Measurements from ENCODE around the gene BHLHA15. TPM values are rescaled to one million over a fixed set of nuclear protein-coding genes. Genes with fewer than 3 reads are reported as not detected.

BHLHA15 gene
- total RNA-seq, 1 donor from 2014 or later: 0.57 TPM

GRCh38 chr7:98213296-98213887 lies 2.2 kb downstream of the BHLHA15 start:
- no peak overlapping the region for H3K27ac Mint-ChIP-seq
- no peak for TF ChIP-seq CTCF (IDR thresholded peaks at IDR 0.05; ENCODE audit: unreplicated experiment)
- peaks cover 12% of the 10 kb centered on the region for H3K4me1 Mint-ChIP-seq (ENCODE audit: low read depth)
- no peak for DNase-seq (ENCODE audit: low spot score, unreplicated experiment)
- H3K36me3 Mint-ChIP-seq (ENCODE audit: insufficient read depth): peaks cover 3% of the 10 kb centered on the region
- H3K4me3 Mint-ChIP-seq (ENCODE audit: low read depth): no peak overlapping the region
- peaks cover 1% of the 10 kb centered on the region for H3K9me3 Mint-ChIP-seq (ENCODE audit: low read depth)
- no peaks in the 10 kb centered on the region for H3K27me3 Mint-ChIP-seq

DNA sequence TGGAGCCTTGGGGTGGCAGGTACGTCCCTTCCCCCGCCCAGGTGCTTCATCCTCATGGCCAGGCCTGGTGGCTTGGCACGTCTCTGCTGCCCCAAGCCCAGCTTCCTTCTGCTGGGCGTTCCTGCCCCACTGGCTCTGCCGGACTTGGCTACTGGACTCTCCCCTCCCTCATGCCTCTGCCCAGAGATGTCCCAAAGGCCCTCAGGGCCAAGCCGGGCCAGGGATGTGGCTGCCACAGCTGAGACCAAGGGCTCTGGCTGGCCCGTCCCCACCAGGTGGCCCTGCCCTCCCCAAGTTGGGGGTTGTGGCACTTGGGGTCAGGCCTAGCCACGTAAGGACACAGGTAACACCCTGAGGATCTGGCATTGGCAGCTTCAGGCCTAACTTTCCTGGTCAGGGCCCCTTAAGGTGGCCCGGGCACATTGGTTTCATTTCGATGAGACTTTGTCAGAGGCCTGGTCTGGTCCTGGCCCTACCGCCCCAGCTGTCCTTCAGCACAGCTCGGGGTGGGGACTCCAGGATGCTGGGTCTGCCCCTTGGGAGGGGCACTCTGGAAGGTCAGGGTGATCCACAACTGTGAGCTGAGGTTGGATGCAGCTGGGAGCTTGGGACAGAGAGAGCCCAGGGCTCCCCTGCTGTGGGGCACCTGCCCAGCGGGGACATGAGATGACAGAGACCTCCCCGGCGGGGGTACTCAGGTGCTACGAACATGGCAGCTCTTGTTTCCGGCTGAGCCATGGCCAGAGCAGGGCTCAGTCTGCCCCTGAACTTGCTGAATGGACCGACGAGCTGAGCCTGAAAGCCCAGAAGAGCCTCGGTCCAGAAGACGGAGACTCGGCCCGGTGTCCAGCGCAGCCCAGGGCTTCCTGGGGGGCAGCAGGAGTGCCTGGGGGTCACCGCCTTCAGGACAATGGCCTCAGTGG lies 2.9 kb downstream of the BHLHA15 start:
- DNase-seq (ENCODE audit: low spot score, unreplicated experiment): no peak
- Mint-ChIP-seq H3K36me3 (ENCODE audit: insufficient read depth) (peaks cover 6% of the 10 kb centered on the region), H3K27me3 (no peaks in the 10 kb centered on the region), H3K9me3 (ENCODE audit: low read depth) (peaks cover 3% of the 10 kb centered on the region), H3K27ac (no peak overlapping the region), H3K4me3 (ENCODE audit: low read depth) (no peak overlapping the region), H3K4me1 (ENCODE audit: low read depth) (peaks cover 18% of the 10 kb centered on the region)
- no peak for TF ChIP-seq CTCF (IDR thresholded peaks at IDR 0.05; ENCODE audit: unreplicated experiment)

GRCh38 chr7:98214811-98215321 lies 3.6 kb downstream of the BHLHA15 start:
- H3K27ac Mint-ChIP-seq: no peak overlapping the region
- peaks cover 9% of the 10 kb centered on the region for H3K36me3 Mint-ChIP-seq (ENCODE audit: insufficient read depth)
- H3K27me3 Mint-ChIP-seq: no peaks in the 10 kb centered on the region
- H3K4me1 Mint-ChIP-seq (ENCODE audit: low read depth): peaks cover 18% of the 10 kb centered on the region
- no peak for TF ChIP-seq CTCF (IDR thresholded peaks at IDR 0.05; ENCODE audit: unreplicated experiment)
- peaks cover 3% of the 10 kb centered on the region for H3K9me3 Mint-ChIP-seq (ENCODE audit: low read depth)
- DNase-seq (ENCODE audit: low spot score, unreplicated experiment): no peak
- H3K4me3 Mint-ChIP-seq (ENCODE audit: low read depth): no peak overlapping the region

- H3K36me3 Mint-ChIP-seq (ENCODE audit: insufficient read depth): peaks cover 9% of the 10 kb centered on the region
- no peak overlapping the region for H3K4me3 Mint-ChIP-seq (ENCODE audit: low read depth)
- no peak for TF ChIP-seq CTCF (IDR thresholded peaks at IDR 0.05; ENCODE audit: unreplicated experiment)
- H3K9me3 Mint-ChIP-seq (ENCODE audit: low read depth): peaks cover 3% of the 10 kb centered on the region
- no peaks in the 10 kb centered on the region for H3K27me3 Mint-ChIP-seq
- H3K27ac Mint-ChIP-seq: no peak overlapping the region
- peaks cover 18% of the 10 kb centered on the region for H3K4me1 Mint-ChIP-seq (ENCODE audit: low read depth)
- DNase-seq (ENCODE audit: low spot score, unreplicated experiment): no peak
Measured at GRCh38 chr7:98215561-98216495, 4.6 kb downstream of the BHLHA15 start.
